Measurements from ENCODE around the gene GFER. TPM values are rescaled to one million over a fixed set of nuclear protein-coding genes. Genes with fewer than 3 reads are reported as not detected.

The GFER gene
- total and polyA plus RNA-seq, 9 of the 15 experiments (the other 6 are each of a cell fraction or from before 2014, with no cell fraction given) = 4.3 to 53.7 (median 19.8) TPM

DNA sequence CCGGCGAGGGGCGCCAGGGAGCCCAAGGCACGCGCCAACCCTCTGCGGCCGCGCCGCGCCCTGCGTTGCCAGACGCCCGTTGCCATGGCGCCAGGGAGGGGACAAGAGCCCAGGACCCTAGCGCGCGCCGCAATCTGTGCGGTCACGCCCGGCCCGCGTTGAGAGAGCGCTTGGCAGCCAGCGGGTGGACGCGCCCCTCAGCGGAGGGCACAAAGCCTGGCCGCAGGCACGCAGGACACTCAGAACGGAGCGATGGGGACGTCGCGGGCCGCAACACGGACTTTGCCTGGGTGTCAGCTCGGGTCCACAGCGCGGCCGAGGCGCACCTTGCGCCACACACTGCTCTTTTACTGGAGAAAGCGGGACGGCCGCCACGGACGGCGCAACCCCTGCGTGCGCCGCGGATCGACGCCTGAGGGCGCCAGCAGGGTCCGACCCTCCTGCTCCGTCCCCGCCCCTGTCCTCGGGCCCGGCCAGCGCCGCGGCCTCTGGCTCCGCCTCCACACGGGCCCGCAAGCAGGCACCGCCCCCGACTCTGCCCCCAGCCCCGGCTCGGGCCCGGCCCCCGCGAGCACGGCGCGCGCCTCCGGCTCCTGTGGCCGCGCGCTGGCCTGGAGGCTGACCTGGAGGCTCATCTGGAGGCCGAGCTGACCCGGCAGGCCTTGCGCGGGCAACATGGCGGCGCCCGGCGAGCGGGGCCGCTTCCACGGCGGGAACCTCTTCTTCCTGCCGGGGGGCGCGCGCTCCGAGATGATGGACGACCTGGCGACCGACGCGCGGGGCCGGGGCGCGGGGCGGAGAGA lies at the start of gene GFER (continued):
- TF ChIP-seq, protein P1, sequence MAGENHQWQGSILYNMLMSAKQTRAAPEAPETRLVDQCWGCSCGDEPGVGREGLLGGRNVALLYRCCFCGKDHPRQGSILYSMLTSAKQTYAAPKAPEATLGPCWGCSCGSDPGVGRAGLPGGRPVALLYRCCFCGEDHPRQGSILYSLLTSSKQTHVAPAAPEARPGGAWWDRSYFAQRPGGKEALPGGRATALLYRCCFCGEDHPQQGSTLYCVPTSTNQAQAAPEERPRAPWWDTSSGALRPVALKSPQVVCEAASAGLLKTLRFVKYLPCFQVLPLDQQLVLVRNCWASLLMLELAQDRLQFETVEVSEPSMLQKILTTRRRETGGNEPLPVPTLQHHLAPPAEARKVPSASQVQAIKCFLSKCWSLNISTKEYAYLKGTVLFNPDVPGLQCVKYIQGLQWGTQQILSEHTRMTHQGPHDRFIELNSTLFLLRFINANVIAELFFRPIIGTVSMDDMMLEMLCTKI (IDR thresholded peaks at IDR 0.05; ENCODE audit: partially characterized antibody) = no peak
- TF ChIP-seq THRAP3 (IDR thresholded peaks at IDR 0.05; ENCODE audit: borderline replicate concordance) (no peak), MBD2 (IDR thresholded peaks at IDR 0.05; ENCODE audit: borderline replicate concordance, low read depth) (no peak), ZNF140 (CRISPR knock-in tag; IDR thresholded peaks at IDR 0.05) (no peak), ZNF77 (CRISPR knock-in tag; IDR thresholded peaks at IDR 0.05) (no peak), RBM14 (IDR thresholded peaks at IDR 0.05; ENCODE audit: borderline replicate concordance, insufficient read depth, low read depth, low read length) (no peak), RFX5 (IDR thresholded peaks at IDR 0.05; ENCODE audit: low read depth, low read length) (no peak), DIDO1 (tag; IDR thresholded peaks at IDR 0.05; ENCODE audit: low read depth) (no peak), KDM2B (CRISPR knock-in tag; IDR thresholded peaks at IDR 0.05) (peak; percentile 61; the same call in 1 of the 2 replicates), SMAD1 (IDR thresholded peaks at IDR 0.05; ENCODE audit: low read depth, low read length, partially characterized antibody) (no peak), ZNF830 (CRISPR knock-in tag; IDR thresholded peaks at IDR 0.05) (no peak), CEBPG (CRISPR knock-in tag; IDR thresholded peaks at IDR 0.05) (peak; percentile 57; the same call in 1 of the 2 replicates), CEBPG (tag; conservative IDR thresholded peaks at IDR 0.05 in 1 of 2, IDR thresholded peaks at IDR 0.05 in 1 of 2) (0 out of 4 replicates have a peak, but pooled peaks of 1 of the 2 experiments have one; percentile 26), HDAC6 (IDR thresholded peaks at IDR 0.05; ENCODE audit: low read depth, low read length) (no peak), SIX5 (IDR thresholded peaks at IDR 0.05; ENCODE audit: borderline replicate concordance in 1 of 2, insufficient read depth in 1 of 2, low read depth in 1 of 2, low read length in 2 of 2) (no peak), CHCHD3 (CRISPR knock-in tag; IDR thresholded peaks at IDR 0.05) (peak; percentile 29; the same call in 1 of the 2 replicates), PHF21A (IDR thresholded peaks at IDR 0.05; ENCODE audit: borderline replicate concordance, low read depth) (peak; percentile 98), ZNF561 (CRISPR knock-in tag; conservative IDR thresholded peaks at IDR 0.05) (no peak), SPI1 (IDR thresholded peaks at IDR 0.05; ENCODE audit: borderline replicate concordance, low read depth, low read length) (no peak)
- TF ChIP-seq, protein P2, sequence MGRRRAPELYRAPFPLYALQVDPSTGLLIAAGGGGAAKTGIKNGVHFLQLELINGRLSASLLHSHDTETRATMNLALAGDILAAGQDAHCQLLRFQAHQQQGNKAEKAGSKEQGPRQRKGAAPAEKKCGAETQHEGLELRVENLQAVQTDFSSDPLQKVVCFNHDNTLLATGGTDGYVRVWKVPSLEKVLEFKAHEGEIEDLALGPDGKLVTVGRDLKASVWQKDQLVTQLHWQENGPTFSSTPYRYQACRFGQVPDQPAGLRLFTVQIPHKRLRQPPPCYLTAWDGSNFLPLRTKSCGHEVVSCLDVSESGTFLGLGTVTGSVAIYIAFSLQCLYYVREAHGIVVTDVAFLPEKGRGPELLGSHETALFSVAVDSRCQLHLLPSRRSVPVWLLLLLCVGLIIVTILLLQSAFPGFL (CRISPR knock-in tag; IDR thresholded peaks at IDR 0.05) = peak; percentile 96; the same call in 1 of the 2 replicates
- TF ChIP-seq, protein P3, sequence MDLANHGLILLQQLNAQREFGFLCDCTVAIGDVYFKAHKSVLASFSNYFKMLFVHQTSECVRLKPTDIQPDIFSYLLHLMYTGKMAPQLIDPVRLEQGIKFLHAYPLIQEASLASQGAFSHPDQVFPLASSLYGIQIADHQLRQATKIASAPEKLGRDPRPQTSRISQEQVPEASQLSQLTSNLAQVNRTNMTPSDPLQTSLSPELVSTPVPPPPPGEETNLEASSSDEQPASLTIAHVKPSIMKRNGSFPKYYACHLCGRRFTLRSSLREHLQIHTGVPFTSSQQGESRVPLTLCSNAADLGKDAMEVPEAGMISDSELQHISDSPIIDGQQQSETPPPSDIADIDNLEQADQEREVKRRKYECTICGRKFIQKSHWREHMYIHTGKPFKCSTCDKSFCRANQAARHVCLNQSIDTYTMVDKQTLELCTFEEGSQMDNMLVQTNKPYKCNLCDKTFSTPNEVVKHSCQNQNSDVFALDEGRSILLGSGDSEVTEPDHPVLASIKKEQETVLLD (IDR thresholded peaks at IDR 0.05) = no peak
- TF ChIP-seq, protein P4, sequence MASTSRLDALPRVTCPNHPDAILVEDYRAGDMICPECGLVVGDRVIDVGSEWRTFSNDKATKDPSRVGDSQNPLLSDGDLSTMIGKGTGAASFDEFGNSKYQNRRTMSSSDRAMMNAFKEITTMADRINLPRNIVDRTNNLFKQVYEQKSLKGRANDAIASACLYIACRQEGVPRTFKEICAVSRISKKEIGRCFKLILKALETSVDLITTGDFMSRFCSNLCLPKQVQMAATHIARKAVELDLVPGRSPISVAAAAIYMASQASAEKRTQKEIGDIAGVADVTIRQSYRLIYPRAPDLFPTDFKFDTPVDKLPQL (IDR thresholded peaks at IDR 0.05; ENCODE audit: extremely low read depth, insufficient read length) = no peak
